ENCODE results near the gene AQP6.

The AQP6 gene

DNA sequence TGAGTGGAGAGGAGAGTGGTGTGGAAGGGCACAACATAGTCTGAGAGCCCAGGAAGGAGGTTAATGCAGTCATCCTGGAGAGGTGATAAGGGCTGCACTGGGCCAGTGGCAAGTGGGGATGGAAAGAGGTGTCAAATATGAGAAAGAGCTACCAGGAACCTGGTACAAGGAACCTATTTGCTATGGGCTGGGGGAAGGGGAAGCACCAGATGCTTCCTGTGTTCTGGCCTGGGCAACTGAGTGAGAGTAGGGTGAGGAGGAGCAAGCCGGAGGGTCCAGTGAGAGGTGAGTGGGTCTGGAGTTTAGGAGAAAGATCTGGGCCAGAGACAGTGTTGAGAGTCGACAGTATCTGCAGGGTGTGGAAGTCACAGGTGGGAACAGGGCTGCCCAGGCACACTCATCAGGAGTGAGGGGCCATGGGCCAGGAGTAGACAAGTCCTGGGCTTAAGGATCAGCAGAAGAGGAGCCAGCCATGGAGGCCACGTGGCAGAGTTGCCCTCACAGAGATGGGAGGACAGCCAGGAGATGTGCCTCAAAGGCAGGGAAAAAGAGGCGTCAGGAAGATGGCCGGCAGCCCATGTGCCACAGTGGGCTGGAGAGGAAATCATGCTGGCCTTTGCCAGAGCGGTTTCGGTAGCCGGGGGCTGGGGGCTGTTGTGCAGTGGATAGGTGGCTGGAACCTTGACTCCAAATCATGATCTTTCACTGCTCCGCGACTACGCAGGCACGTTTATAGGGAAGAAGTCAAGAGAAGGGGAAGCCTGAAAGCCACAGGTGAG lies 2.9 kb upstream of the AQP6 start:
- TF ChIP-seq, protein P1, sequence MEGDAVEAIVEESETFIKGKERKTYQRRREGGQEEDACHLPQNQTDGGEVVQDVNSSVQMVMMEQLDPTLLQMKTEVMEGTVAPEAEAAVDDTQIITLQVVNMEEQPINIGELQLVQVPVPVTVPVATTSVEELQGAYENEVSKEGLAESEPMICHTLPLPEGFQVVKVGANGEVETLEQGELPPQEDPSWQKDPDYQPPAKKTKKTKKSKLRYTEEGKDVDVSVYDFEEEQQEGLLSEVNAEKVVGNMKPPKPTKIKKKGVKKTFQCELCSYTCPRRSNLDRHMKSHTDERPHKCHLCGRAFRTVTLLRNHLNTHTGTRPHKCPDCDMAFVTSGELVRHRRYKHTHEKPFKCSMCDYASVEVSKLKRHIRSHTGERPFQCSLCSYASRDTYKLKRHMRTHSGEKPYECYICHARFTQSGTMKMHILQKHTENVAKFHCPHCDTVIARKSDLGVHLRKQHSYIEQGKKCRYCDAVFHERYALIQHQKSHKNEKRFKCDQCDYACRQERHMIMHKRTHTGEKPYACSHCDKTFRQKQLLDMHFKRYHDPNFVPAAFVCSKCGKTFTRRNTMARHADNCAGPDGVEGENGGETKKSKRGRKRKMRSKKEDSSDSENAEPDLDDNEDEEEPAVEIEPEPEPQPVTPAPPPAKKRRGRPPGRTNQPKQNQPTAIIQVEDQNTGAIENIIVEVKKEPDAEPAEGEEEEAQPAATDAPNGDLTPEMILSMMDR (IDR thresholded peaks at IDR 0.05; ENCODE audit: low read depth, low read length), result no peak
- H3K4me3 ChIP-seq (ENCODE audit: low read depth, low read length), result no peak overlapping the region
- in situ Hi-C loops (cut with HindIII; ENCODE audit: low sequenced_read_pairs), result no loop called here
- DNase-seq (ENCODE audit: low read depth, low spot score), result no peak

DNA sequence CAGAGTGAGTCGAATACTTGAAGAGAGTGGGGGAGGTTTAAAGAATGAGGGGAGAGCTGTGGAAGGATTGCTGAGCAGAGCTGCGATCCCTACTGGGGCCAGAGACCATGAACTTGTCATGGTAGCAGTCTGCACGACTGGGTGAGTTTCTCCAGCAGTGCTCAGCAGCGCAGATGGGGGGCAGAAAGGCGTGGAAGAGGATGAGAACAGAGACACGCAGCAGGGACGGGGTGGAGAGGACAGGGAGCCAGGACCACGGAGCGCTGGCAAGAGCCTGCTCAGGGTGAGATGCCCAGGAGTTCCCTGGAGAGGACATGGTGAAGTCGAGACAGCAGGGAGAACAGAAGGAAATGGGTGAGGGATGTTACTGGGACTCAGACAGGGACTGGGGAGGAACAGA lies 2.1 kb upstream of the AQP6 start:
- no peak overlapping the region for H3K4me3 ChIP-seq (ENCODE audit: low read depth, low read length)
- in situ Hi-C loops (cut with HindIII; ENCODE audit: low sequenced_read_pairs), result no loop called here
- TF ChIP-seq, protein P1 (IDR thresholded peaks at IDR 0.05; ENCODE audit: low read depth, low read length), result no peak
- no peak for DNase-seq (ENCODE audit: low read depth, low spot score)

DNA sequence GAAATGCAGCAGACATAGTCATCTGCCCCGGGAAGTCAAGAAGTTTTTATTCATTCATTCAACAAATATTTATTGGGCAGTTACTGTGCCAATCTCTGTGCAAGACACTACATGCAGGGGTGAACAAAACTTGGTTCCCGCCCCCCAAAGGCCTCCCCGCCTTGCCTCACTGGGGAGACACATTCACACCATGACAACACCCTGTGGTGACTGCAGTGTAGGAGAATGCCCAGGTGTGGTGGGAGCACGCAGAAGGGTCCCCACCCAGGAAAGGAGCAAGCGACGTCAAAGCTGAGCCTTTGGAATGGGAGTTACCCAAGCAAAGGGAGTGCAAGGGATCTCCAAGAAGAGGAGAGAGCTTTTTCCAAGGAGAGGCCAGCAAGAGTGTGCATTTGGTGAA lies 1.6 kb upstream of the AQP6 start:
- TF ChIP-seq, protein P1 (IDR thresholded peaks at IDR 0.05; ENCODE audit: low read depth, low read length), result no peak
- no peak overlapping the region for H3K4me3 ChIP-seq (ENCODE audit: low read depth, low read length)
- in situ Hi-C loops (cut with HindIII; ENCODE audit: low sequenced_read_pairs), result no loop called here
- no peak for DNase-seq (ENCODE audit: low read depth, low spot score)

DNA sequence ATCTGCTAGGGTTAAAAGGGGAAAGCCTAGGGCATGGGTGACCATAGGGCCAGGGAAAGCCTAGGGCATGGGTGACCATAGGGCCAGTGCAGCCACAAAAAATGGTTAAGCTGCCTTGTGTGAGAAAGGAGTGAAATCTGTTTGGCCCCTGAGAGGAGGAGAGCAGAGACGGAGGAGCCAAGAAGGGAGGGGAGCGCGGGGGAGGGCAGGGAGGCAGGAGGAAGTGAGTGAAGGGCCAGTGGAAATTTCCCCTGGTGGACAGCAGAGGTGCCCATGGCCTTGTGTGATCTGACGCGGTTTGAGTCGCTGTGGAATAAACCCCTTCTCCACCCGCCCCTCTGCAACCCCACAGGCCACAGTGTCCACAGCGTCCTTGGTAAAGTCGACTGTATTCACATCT lies 618 bp upstream of the AQP6 start:
- DNase-seq (ENCODE audit: low read depth, low spot score), result no peak
- TF ChIP-seq, protein P1 (IDR thresholded peaks at IDR 0.05; ENCODE audit: low read depth, low read length), result no peak
- no peak overlapping the region for H3K4me3 ChIP-seq (ENCODE audit: low read depth, low read length)
- in situ Hi-C loops (cut with HindIII; ENCODE audit: low sequenced_read_pairs), result no loop called here

DNA sequence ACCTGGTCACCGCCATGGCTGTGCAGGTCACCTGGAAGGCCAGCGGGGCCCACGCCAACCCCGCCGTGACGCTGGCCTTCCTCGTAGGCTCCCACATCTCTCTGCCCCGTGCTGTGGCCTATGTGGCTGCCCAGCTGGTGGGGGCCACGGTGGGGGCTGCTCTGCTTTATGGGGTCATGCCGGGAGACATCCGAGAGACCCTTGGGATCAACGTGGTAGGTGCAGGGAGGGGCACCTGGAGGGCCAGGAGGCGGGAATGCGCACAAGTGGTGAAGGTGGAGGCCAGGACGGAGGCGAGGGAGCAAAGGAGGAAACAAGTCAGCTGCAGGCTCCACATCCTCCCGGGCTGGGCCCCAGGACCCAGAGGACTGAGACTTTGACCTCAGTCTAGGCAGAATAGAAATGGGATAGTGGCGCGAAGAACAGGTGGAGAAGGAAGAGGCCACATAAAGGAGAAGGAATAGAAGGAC lies 649 bp downstream of the AQP6 start:
- in situ Hi-C loops (cut with HindIII; ENCODE audit: low sequenced_read_pairs), result no loop called here
- H3K4me3 ChIP-seq (ENCODE audit: low read depth, low read length), result no peak overlapping the region
- DNase-seq (ENCODE audit: low read depth, low spot score), result no peak
- TF ChIP-seq, protein P1 (IDR thresholded peaks at IDR 0.05; ENCODE audit: low read depth, low read length), result no peak

DNA sequence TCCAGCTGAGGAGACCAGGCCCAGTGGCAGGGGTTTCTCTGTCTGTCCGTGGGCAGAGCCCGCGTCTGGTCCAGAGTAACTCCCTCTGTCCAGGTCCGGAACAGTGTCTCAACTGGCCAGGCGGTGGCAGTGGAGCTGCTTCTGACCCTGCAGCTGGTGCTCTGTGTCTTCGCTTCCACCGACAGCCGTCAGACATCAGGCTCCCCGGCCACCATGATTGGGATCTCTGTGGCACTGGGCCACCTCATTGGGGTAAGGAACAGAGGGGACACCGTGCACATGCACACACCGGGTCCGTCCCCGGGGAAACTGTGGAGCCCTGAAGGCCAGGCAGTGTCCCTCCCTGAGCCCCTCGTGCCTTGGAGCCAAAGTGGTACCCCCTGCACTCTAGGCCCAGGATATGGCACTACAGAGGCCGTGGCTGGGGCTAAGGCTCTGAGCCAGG lies 1.5 kb downstream of the AQP6 start:
- peak; percentile 61 for DNase-seq (ENCODE audit: low read depth, low spot score)
- no peak overlapping the region for H3K4me3 ChIP-seq (ENCODE audit: low read depth, low read length)
- in situ Hi-C loops (cut with HindIII; ENCODE audit: low sequenced_read_pairs), result no loop called here
- TF ChIP-seq, protein P1 (IDR thresholded peaks at IDR 0.05; ENCODE audit: low read depth, low read length), result peak; percentile 75
